ENCODE data around the gene ARRDC4. TPM values are rescaled to one million over a fixed set of nuclear protein-coding genes. Genes with fewer than 3 reads are reported as not detected.

ARRDC4 gene
- total and polyA plus RNA-seq, 2 of the 4 experiments (the other 2 are of a cell fraction) = 5.3 to 9.1 TPM

DNA sequence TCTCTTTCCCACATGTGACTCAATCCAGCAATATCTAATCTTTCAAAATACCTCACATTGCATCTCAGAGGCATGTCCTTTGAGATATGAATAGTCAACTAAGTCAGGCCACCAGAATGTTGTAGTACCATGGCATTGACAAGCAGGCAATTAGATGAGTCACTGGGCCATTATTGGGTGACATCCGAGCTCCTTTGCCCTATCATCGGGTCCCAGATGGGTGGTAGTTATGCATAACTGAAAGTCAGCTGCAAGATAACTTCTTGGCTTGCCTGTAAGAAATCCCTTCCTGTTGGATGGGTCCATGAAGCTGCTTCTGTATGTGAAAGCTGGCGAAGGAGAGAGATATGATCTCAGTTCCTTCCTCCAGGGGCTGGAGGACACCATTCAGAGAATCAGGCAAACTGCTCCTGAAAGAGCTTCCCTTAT is 32.8 kb downstream of the ARRDC4 start:
- 70% methylated on average over 2 of the region's 3 CpGs; no CpG with 5 or more reads in 1 of the 2 experiments for WGBS, 2 experiments (ENCODE audit: extremely low coverage in 2 of 2, insufficient read length in 1 of 2)
- TF ChIP-seq MAZ (IDR thresholded peaks at IDR 0.05; ENCODE audit: borderline replicate concordance, low read depth, low read length) (no peak), ELK1 (IDR thresholded peaks at IDR 0.05; ENCODE audit: borderline replicate concordance, low read depth, low read length) (no peak), SMC3 (IDR thresholded peaks at IDR 0.05; ENCODE audit: low read depth, low read length) (no peak), MXI1 (IDR thresholded peaks at IDR 0.05; ENCODE audit: borderline replicate concordance, low read depth, low read length) (no peak), NFE2L2 (IDR thresholded peaks at IDR 0.05; ENCODE audit: low read depth, low read length) (no peak), CHD1 (IDR thresholded peaks at IDR 0.05; ENCODE audit: low read depth, low read length) (no peak), BHLHE40 (IDR thresholded peaks at IDR 0.05; ENCODE audit: low read depth, low read length) (no peak), MAFK (IDR thresholded peaks at IDR 0.05; ENCODE audit: low read depth, low read length) (no peak), RFX5 (IDR thresholded peaks at IDR 0.05; ENCODE audit: low read depth, low read length) (no peak), CEBPB (IDR thresholded peaks at IDR 0.05; ENCODE audit: low read depth, low read length) (no peak), RAD21 (IDR thresholded peaks at IDR 0.05; ENCODE audit: low read length) (no peak), POLR2A (IDR thresholded peaks at IDR 0.05; ENCODE audit: low read depth, low read length) (no peak)
- TF ChIP-seq, protein P1, sequence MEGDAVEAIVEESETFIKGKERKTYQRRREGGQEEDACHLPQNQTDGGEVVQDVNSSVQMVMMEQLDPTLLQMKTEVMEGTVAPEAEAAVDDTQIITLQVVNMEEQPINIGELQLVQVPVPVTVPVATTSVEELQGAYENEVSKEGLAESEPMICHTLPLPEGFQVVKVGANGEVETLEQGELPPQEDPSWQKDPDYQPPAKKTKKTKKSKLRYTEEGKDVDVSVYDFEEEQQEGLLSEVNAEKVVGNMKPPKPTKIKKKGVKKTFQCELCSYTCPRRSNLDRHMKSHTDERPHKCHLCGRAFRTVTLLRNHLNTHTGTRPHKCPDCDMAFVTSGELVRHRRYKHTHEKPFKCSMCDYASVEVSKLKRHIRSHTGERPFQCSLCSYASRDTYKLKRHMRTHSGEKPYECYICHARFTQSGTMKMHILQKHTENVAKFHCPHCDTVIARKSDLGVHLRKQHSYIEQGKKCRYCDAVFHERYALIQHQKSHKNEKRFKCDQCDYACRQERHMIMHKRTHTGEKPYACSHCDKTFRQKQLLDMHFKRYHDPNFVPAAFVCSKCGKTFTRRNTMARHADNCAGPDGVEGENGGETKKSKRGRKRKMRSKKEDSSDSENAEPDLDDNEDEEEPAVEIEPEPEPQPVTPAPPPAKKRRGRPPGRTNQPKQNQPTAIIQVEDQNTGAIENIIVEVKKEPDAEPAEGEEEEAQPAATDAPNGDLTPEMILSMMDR (conservative IDR thresholded peaks at IDR 0.05; ENCODE audit: low read depth, low read length) = no peak
- Histone ChIP-seq H4K20me1 (ENCODE audit: insufficient read depth, low read length) (no peaks in the 10 kb centered on the region), H3K9me1 (ENCODE audit: insufficient read depth, low read length) (no peaks in the 10 kb centered on the region), H4K91ac (ENCODE audit: insufficient read depth, low read depth, low read length) (no peak overlapping the region), H4K5ac (ENCODE audit: low read depth, low read length) (no peak overlapping the region), H3K4me1 (ENCODE audit: control insufficient read depth, insufficient read depth, low read length) (no peaks in the 10 kb centered on the region), H2BK120ac (ENCODE audit: low read depth, low read length) (no peak overlapping the region), H2AFZ (replicated peaks; ENCODE audit: low read length, poor library complexity) (no peak overlapping the region), H3K23ac (ENCODE audit: low read depth, low read length) (no peak overlapping the region), H4K8ac (ENCODE audit: low read depth in 2 of 2, low read length in 2 of 2) (no peak overlapping the region), H3K4me2 (ENCODE audit: low read depth, low read length) (no peak overlapping the region), H2BK20ac (ENCODE audit: low read depth, low read length) (no peak overlapping the region), H3K4ac (ENCODE audit: low read depth, low read length) (no peak overlapping the region), H3K4me3 (ENCODE audit: insufficient read depth, low read depth, low read length) (no peak overlapping the region), H3K27me3 (ENCODE audit: control insufficient read depth, insufficient read depth, low read length) (no peaks in the 10 kb centered on the region), H3K56ac (ENCODE audit: extremely low read depth, insufficient read depth, low read length) (no peak overlapping the region), H2BK15ac (ENCODE audit: low read depth, low read length) (no peak overlapping the region), H3K79me1 (ENCODE audit: low read depth in 1 of 2, low read length in 2 of 2) (no peaks in the 10 kb centered on the region), H3K36me3 (ENCODE audit: control insufficient read depth, insufficient read depth, low read length) (no peaks in the 10 kb centered on the region), H3K9me3 (ENCODE audit: control insufficient read depth, insufficient read depth, low read length) (no peaks in the 10 kb centered on the region), H3K18ac (ENCODE audit: low read depth, low read length) (no peak overlapping the region), H3K9ac (ENCODE audit: low read depth, low read length) (no peak overlapping the region), H3K14ac (replicated peaks; ENCODE audit: low read depth, low read length) (no peak overlapping the region), H3K27ac (ENCODE audit: insufficient read depth, low read length) (no peak overlapping the region), H2AK9ac (replicated peaks; ENCODE audit: low read depth, low read length, poor library complexity) (no peak overlapping the region), H2AK5ac (ENCODE audit: low read depth, low read length) (no peak overlapping the region), H2BK5ac (ENCODE audit: low read depth, low read length, poor library complexity, severe bottlenecking) (no peak overlapping the region)
- BruUV-seq (replicated peaks) = no TSS peak
- no peak for DNase-seq
- ChIA-PET POLR2A (ENCODE audit: unreplicated experiment) (no interaction called here), CTCF (no interaction called here)
- intact Hi-C loops (cut with micrococcal nuclease) (no loop called here), in situ Hi-C loops (cut with MboI; ENCODE audit: low sequenced_read_pairs) (no loop called here), dilution Hi-C loops (cut with HindIII; ENCODE audit: low sequenced_read_pairs, unreplicated experiment) (no loop called here)
- no peak; the same call in 1 of the 2 replicates for ATAC-seq (ENCODE audit: low read depth)

All from IMR-90 (cell line).